ENCODE data around the gene UBE2A.

The UBE2A gene

DNA sequence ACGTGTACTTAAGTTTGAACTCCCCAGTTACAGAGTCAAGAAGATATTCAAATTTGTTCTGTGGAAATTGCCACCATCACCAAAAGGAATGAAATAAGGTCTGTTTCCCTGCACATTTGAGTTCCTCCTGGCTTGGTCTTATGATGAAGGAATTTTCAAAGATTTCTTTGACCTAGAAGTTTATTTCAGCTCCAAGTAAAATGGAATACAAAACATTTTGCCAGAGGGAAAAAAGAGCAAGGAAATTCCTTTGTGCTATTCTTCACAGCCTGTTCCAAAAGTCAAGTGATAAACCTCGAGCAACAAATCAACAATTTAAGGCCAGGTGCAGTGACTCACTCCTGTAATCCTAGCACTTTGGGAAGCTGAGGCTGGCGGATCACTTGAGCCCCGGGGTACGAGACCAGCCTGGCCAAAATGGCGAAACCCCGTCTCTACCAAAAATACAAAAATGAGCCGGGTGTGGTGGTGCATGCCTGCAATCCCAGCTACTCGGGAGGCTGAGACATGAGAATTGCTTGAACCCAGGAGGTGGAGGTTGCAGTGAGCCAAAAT, 28.4 kb downstream of the UBE2A start:
- TF ChIP-seq CSDC2 (CRISPR knock-in tag; IDR thresholded peaks at IDR 0.05) (no peak), TCF4 (CRISPR knock-in tag; IDR thresholded peaks at IDR 0.05; ENCODE audit: borderline replicate concordance) (no peak), ZFP30 (CRISPR knock-in tag; IDR thresholded peaks at IDR 0.05) (no peak), SNAI2 (CRISPR knock-in tag; IDR thresholded peaks at IDR 0.05) (no peak), GLIS3 (CRISPR knock-in tag; IDR thresholded peaks at IDR 0.05) (no peak), TOX (CRISPR knock-in tag; IDR thresholded peaks at IDR 0.05; ENCODE audit: borderline replicate concordance) (no peak), PPARA (CRISPR knock-in tag; IDR thresholded peaks at IDR 0.05; ENCODE audit: borderline replicate concordance) (no peak), BACH2 (CRISPR knock-in tag; IDR thresholded peaks at IDR 0.05; ENCODE audit: borderline replicate concordance) (no peak), ZNF70 (CRISPR knock-in tag; IDR thresholded peaks at IDR 0.05) (no peak), ZNF565 (CRISPR knock-in tag; conservative IDR thresholded peaks at IDR 0.05; ENCODE audit: low read depth) (no peak), ISL1 (CRISPR knock-in tag; IDR thresholded peaks at IDR 0.05) (no peak), ESRRG (CRISPR knock-in tag; IDR thresholded peaks at IDR 0.05) (no peak), ZC3H10 (CRISPR knock-in tag; IDR thresholded peaks at IDR 0.05) (no peak)
- TF ChIP-seq, protein P1, sequence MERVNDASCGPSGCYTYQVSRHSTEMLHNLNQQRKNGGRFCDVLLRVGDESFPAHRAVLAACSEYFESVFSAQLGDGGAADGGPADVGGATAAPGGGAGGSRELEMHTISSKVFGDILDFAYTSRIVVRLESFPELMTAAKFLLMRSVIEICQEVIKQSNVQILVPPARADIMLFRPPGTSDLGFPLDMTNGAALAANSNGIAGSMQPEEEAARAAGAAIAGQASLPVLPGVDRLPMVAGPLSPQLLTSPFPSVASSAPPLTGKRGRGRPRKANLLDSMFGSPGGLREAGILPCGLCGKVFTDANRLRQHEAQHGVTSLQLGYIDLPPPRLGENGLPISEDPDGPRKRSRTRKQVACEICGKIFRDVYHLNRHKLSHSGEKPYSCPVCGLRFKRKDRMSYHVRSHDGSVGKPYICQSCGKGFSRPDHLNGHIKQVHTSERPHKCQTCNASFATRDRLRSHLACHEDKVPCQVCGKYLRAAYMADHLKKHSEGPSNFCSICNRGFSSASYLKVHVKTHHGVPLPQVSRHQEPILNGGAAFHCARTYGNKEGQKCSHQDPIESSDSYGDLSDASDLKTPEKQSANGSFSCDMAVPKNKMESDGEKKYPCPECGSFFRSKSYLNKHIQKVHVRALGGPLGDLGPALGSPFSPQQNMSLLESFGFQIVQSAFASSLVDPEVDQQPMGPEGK (CRISPR knock-in tag; IDR thresholded peaks at IDR 0.05; ENCODE audit: borderline replicate concordance), result no peak
- TF ChIP-seq, protein P2, sequence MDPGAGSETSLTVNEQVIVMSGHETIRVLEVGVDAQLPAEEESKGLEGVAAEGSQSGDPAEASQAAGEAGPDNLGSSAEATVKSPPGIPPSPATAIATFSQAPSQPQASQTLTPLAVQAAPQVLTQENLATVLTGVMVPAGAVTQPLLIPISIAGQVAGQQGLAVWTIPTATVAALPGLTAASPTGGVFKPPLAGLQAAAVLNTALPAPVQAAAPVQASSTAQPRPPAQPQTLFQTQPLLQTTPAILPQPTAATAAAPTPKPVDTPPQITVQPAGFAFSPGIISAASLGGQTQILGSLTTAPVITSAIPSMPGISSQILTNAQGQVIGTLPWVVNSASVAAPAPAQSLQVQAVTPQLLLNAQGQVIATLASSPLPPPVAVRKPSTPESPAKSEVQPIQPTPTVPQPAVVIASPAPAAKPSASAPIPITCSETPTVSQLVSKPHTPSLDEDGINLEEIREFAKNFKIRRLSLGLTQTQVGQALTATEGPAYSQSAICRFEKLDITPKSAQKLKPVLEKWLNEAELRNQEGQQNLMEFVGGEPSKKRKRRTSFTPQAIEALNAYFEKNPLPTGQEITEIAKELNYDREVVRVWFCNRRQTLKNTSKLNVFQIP (CRISPR knock-in tag; IDR thresholded peaks at IDR 0.05; ENCODE audit: borderline replicate concordance, low read depth), result no peak
- TF ChIP-seq, protein P3, sequence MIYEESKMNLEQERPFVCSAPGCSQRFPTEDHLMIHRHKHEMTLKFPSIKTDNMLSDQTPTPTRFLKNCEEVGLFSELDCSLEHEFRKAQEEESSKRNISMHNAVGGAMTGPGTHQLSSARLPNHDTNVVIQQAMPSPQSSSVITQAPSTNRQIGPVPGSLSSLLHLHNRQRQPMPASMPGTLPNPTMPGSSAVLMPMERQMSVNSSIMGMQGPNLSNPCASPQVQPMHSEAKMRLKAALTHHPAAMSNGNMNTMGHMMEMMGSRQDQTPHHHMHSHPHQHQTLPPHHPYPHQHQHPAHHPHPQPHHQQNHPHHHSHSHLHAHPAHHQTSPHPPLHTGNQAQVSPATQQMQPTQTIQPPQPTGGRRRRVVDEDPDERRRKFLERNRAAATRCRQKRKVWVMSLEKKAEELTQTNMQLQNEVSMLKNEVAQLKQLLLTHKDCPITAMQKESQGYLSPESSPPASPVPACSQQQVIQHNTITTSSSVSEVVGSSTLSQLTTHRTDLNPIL (CRISPR knock-in tag; IDR thresholded peaks at IDR 0.05; ENCODE audit: low read depth), result no peak
- TF ChIP-seq, protein P4, sequence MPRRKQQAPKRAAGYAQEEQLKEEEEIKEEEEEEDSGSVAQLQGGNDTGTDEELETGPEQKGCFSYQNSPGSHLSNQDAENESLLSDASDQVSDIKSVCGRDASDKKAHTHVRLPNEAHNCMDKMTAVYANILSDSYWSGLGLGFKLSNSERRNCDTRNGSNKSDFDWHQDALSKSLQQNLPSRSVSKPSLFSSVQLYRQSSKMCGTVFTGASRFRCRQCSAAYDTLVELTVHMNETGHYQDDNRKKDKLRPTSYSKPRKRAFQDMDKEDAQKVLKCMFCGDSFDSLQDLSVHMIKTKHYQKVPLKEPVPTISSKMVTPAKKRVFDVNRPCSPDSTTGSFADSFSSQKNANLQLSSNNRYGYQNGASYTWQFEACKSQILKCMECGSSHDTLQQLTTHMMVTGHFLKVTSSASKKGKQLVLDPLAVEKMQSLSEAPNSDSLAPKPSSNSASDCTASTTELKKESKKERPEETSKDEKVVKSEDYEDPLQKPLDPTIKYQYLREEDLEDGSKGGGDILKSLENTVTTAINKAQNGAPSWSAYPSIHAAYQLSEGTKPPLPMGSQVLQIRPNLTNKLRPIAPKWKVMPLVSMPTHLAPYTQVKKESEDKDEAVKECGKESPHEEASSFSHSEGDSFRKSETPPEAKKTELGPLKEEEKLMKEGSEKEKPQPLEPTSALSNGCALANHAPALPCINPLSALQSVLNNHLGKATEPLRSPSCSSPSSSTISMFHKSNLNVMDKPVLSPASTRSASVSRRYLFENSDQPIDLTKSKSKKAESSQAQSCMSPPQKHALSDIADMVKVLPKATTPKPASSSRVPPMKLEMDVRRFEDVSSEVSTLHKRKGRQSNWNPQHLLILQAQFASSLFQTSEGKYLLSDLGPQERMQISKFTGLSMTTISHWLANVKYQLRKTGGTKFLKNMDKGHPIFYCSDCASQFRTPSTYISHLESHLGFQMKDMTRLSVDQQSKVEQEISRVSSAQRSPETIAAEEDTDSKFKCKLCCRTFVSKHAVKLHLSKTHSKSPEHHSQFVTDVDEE (CRISPR knock-in tag; IDR thresholded peaks at IDR 0.05), result no peak
- no peak for ATAC-seq

DNA sequence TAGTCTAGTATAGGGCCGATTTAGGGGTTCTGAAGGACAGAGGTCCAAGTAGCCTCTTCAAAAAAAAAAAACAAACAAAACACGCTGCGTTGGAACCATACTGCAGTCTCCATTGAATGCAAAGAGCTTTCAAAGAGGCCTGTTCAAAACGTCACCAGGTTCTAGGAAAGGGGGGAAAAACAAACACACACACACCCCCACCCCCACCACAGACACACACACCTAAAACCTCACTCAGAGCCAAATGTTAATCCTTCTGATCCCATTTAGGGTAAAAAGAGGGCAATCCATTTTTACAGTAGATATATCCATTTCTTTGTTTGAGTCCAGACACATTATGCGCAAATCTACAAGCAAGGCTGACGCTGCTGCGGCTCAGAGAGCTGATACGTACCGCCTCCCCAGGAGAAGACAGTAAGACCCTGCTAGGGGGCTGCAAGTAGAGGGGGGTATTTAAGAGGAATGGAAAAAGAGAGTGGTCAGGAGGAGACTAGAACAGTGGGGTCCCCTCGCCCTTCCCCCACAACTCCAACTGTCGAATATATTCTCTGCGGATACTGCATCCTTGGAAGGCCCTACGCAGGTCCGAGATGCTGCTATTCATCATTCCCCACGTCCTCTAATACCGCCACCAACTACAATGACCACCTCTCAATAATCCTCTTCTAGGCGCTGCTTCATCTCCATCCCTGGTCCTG, 30.6 kb downstream of the UBE2A start:
- TF ChIP-seq ARNTL (CRISPR knock-in tag; IDR thresholded peaks at IDR 0.05; ENCODE audit: borderline replicate concordance, low read depth) (no peak), PPARA (CRISPR knock-in tag; IDR thresholded peaks at IDR 0.05; ENCODE audit: borderline replicate concordance) (no peak), CSDC2 (CRISPR knock-in tag; IDR thresholded peaks at IDR 0.05) (no peak), RARB (CRISPR knock-in tag; IDR thresholded peaks at IDR 0.05) (no peak), ZFP30 (CRISPR knock-in tag; IDR thresholded peaks at IDR 0.05) (no peak), OSR1 (CRISPR knock-in tag; IDR thresholded peaks at IDR 0.05) (no peak), ZNF8 (CRISPR knock-in tag; IDR thresholded peaks at IDR 0.05) (no peak)
- TF ChIP-seq, protein P5, sequence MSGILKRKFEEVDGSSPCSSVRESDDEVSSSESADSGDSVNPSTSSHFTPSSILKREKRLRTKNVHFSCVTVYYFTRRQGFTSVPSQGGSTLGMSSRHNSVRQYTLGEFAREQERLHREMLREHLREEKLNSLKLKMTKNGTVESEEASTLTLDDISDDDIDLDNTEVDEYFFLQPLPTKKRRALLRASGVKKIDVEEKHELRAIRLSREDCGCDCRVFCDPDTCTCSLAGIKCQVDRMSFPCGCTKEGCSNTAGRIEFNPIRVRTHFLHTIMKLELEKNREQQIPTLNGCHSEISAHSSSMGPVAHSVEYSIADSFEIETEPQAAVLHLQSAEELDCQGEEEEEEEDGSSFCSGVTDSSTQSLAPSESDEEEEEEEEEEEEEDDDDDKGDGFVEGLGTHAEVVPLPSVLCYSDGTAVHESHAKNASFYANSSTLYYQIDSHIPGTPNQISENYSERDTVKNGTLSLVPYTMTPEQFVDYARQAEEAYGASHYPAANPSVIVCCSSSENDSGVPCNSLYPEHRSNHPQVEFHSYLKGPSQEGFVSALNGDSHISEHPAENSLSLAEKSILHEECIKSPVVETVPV (CRISPR knock-in tag; IDR thresholded peaks at IDR 0.05), result no peak
- TF ChIP-seq, protein P4 (CRISPR knock-in tag; IDR thresholded peaks at IDR 0.05), result no peak
- TF ChIP-seq, protein P3 (CRISPR knock-in tag; IDR thresholded peaks at IDR 0.05; ENCODE audit: low read depth), result no peak
- 0 out of 3 replicates have a peak, but pooled peaks have one; percentile 12 for ATAC-seq
